SK-N-SH treated with all-trans-retinoic acid at 6 μM for 48 hours (cell line): ENCODE measurements around the gene EPOP.

Experiments used
- ARNTL ChIP-seq: fragments of 450-650 bp; formaldehyde crosslinking; IDR thresholded peaks from 2 replicates; pipeline ENCODE4 v1.5.0; 2020; ENCODE audit warnings: low read depth, mild to moderate bottlenecking, moderate library complexity, borderline replicate concordance
- CSDC2 ChIP-seq: fragments of 250-450 bp; sonication (Bioruptor Pico); IDR thresholded peaks from 2 replicates; pipeline ENCODE4 v1.5.0; 2020; ENCODE audit warnings: mild to moderate bottlenecking, moderate library complexity
- PATZ1 ChIP-seq: fragments of 250-450 bp; sonication (Bioruptor Pico); IDR thresholded peaks from 2 replicates; pipeline ENCODE4 v1.8.0; 2020; ENCODE audit warnings: mild to moderate bottlenecking, moderate library complexity, borderline replicate concordance
- RARB ChIP-seq: fragments of 250-450 bp; sonication (Bioruptor Pico); IDR thresholded peaks from 2 replicates; pipeline ENCODE4 v1.8.0; 2021; ENCODE audit warnings: mild to moderate bottlenecking, moderate library complexity
- SNAI2 ChIP-seq: fragments of 250-450 bp; sonication (Bioruptor Pico); IDR thresholded peaks from 2 replicates; pipeline ENCODE4 v1.5.0; 2020; ENCODE audit warnings: mild to moderate bottlenecking, moderate library complexity
- TSHZ2 ChIP-seq: fragments of 250-450 bp; sonication (Bioruptor Pico); IDR thresholded peaks from 2 replicates; pipeline ENCODE4 v1.5.0; 2020; ENCODE audit warnings: mild to moderate bottlenecking, moderate library complexity
- ZC3H10 ChIP-seq: fragments of 250-450 bp; sonication (Bioruptor Pico); IDR thresholded peaks from 2 replicates; pipeline ENCODE4 v1.5.1; 2021; ENCODE audit warnings: mild to moderate bottlenecking, moderate library complexity
- ZFP3 ChIP-seq: fragments of 250-450 bp; sonication (Bioruptor Pico); IDR thresholded peaks from 2 replicates; pipeline ENCODE4 v1.5.0; 2020; ENCODE audit warnings: mild to moderate bottlenecking, moderate library complexity
- ZFP30 ChIP-seq: fragments of 450-650 bp; formaldehyde crosslinking; IDR thresholded peaks from 2 replicates; pipeline ENCODE4 v1.5.0; 2022; ENCODE audit warnings: mild to moderate bottlenecking, moderate library complexity
- ZNF70 ChIP-seq: fragments of 450-650 bp; formaldehyde crosslinking; IDR thresholded peaks from 2 replicates; pipeline ENCODE4 v1.5.0; 2020; ENCODE audit warnings: mild to moderate bottlenecking, moderate library complexity
- ZNF8 ChIP-seq: fragments of 450-650 bp; formaldehyde crosslinking; IDR thresholded peaks from 2 replicates; pipeline ENCODE4 v1.5.0; 2020; ENCODE audit warnings: mild to moderate bottlenecking, moderate library complexity

DNA sequence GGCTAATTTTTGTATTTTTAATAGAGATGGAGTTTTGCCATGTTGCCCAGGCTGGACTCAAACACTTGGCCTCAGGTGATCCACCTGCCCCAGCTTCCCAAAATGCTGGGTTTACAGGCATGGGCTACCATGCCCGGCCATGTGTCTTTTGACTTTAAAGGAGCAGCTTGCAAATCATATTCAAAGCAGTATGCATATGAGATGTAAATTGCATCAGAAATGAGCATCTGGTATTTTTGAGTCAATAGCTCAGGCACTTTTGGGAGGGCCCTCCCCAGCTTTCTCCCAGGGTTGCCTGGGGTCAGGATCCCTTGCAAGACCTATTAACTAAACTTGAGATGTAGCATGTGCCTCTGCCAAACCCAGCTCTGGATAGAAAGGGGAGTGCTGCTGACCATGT, 21.5 kb downstream of the EPOP start:
- no peak for TF ChIP-seq SNAI2 (CRISPR knock-in tag)
- TF ChIP-seq ZFP30 (CRISPR knock-in tag) = no peak
- no peak for TF ChIP-seq ZC3H10 (CRISPR knock-in tag)
- TF ChIP-seq ZNF70 (CRISPR knock-in tag) = no peak
- no peak for TF ChIP-seq PATZ1
- no peak for TF ChIP-seq TSHZ2 (CRISPR knock-in tag)
- TF ChIP-seq ZFP3 (CRISPR knock-in tag) = no peak
- TF ChIP-seq CSDC2 (CRISPR knock-in tag) = no peak
- TF ChIP-seq ARNTL = no peak
- TF ChIP-seq ZNF8 (CRISPR knock-in tag) = no peak
- TF ChIP-seq RARB (CRISPR knock-in tag) = no peak
